Islet of Langerhans (tissue), 1 donor: ENCODE data around the gene PRDM16.
"Not testable (repeated sequence)": the region's sequence is repeated elsewhere in the genome, so short reads cannot be mapped to it uniquely, and the experiment has no call there.

ENCODE experiments used
- FAIRE-seq: peaks from one replicate; lab custom pipeline; 2011; peaks lifted over from hg19 to GRCh38; lab: Jason Lieb, UNC

PRDM16 gene

DNA sequence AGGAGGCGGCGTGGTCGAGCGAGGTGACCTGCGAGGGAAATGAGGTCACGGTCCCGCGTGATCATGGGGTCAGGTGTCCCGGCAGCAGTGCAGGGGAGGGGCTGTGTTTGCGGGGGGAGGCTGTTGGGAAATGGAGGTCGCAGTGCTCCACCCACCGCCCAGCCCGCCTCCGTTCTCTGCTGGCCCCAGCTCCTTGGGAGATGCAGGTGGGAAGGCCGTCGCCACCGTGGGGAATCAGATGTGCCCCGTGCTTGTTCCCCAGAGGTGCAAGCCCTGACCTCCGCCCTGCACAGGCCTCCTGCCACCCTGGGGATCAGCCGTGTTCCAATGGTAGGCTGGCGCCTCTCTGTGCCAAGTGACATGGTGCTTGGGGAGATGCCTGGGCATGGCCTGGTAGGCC, 95.7 kb downstream of the PRDM16 start:
- no peak for FAIRE-seq

DNA sequence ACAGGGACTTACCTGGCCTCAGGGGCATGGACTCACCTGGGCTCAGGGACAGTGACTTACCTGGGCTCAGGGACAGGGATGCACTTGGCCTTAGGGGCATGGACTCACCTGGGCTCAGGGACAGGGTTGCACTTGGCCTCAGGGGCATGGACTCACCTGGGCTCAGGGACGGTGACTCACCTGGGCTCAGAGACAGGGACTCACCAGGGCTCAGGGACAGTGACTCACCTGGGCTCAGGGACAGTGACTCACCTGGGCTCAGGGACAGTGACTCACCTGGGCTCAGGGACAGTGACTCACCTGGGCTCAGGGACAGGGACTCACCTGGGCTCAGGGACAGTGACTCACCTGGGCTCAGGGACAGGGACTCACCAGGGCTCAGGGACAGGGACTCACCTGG, 96.2 kb downstream of the PRDM16 start:
- FAIRE-seq: not testable (repeated sequence)

DNA sequence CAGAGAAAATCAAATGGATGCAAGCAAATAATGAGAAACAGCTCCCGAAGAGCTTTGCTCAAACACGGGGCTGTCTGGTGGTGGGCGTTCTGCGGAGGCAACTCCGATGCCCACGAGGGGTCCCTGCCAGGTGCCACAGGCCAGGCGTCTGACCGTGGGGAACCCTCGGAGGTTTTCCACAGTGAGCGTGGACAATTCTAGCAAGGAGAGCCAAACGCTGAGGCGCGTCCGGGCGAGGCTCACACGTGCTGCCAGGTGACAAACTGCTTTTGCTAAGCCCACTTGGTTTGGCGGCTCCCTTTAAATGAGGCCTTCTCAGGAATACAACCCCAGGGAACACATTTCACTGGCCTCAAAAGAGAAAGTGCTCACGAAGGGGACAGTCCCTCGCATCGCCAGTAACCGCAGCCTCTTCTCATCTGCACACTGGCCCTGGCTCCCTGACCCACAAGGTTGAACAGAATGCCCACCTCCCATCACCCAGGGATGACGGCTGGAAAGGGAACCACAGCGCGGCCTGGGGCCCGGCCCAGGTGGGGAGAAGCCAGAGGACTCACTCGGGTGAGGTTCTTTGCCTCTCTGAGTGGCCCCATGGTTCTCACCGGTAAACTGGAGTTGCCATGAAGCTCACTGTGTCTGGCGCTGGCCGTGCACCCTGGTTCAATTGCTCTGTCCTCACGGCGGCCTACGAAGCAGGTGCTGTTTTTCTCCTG, 97.4 kb downstream of the PRDM16 start:
- FAIRE-seq: no peak

DNA sequence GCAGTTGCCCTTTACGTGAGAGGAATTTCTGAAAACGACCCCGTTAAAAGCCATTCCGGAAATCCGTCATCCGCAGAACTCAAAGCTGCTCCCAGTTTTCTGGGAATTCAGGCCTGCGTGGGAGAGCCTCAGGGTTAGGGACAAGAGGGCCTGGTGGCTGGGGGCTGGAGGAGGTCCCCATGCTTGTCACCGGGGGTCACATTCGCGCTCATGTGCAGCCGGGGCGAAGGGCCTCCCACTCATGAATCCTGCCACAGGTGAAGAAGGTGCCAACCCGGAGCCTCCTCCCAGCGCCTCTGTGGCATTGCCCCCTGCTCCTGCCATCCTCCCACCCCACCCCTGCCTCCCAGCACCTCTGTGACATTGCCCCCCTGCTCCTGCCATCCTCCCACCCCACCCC, 98.3 kb downstream of the PRDM16 start:
- FAIRE-seq: no peak

DNA sequence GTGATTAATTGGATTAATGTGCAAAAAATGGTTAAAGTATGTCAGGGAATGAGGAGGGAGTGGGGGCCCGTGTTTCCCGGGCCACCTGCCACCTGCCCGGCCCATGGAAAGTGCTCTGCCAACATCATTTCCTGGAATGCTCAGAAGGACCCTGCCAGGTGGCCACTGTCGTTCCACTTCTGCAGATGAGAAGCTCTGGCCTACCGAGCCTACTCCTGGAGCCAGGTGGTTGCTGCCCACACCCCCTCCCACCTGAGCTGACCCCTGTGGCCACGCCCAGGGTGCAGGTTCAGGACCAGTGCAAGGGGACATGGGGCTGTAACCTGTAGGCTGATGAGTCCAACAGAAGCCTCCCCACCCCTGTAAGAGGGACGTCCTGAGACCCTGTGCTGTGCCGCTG, 99.7 kb downstream of the PRDM16 start:
- no peak for FAIRE-seq

DNA sequence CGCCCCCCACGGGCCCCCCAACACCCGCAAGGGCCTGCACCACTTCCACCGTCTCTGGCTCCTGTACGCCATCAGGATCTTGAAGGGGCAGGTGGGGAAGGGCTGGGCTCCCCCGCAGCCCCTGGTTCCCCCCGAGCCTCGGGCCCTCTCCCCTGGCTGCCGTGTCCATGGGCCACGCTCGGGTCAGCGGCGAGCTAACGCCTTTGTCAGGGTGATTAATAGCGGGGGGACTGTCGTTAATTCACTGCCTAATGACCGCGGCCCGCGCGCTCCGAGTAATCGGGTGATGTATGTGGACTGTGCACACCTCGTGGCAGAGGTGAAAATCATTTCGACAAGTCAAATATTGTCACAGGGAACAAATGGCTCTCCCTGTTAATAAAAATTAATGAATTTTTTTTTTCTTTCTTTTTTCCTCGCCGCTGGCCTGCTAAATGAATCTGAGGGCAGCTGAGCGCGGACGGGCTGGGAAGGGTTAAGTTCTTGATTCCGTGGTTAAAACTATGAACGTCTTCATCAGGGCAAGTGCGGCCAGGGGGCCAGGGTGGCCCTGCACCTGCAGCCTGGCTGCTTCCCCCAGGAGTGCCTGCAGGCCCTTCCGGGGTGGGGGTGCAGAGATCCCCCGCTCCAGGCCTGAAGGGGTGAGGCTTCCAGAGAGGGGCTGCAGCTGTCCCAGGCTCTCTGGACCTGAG, 100.8 kb downstream of the PRDM16 start:
- no peak for FAIRE-seq

DNA sequence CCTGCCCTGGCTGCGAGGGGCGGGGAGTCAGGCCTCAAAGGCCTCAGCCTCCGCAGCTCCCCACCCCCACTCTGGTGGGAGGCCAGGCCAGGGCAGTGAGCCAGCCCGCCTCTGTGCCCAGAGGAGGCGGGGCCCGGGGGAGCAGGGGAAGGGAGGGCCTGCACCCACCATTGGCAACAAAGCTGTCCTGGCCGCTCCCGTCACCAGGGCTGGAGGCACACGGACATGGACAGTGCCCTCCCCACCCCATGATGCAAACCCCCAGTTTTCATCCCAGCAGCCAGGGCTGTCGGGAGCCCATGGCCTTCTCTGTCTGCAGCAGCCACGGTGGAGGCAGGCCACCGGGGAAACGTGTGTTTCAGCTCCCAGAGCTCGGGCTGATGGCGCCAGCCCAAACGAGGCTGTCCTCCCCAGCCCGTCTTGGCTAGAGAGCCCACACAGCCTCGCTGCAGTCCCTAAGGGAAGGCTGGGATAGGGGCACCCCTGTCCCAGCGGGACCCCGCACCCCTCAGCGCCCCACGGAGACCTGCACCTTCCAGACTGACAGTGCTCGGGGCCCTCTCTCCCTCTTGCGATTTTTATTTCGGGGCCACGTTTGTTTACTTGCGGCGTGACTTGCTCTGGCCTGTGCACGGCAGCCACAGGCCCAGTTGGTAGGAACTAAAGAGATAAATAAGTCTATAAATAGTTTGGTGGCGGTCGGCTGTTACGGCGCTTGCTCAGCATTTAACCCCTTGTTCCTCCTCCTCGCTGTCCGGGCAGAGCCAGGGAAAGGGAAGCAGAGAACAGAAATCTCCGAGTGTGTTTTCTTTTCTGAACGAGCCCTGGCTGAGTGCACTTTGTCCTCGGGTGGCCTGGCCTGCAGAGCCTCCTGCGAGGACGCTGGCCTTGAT, 101.8 kb downstream of the PRDM16 start:
- FAIRE-seq: peak; percentile 62

DNA sequence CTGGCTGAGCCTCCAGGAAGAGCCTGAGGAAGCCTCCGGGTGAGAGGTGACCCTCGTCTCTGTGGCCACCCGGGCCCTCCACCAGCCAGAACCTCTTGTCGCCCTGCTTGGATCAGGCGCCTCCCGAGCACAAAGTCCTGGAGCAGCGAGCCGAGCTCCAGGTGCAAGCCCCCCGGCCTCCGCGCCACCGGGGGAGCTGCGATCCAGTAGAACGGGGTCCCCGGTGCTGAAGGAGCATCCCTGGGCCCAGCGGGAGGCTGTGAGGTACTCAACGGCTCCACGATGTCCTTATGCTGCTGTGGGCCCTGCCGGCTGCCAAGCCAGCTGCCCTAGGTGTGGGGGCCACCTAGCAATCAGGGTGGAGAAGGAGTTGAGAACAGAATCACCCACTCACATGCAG, 102.8 kb downstream of the PRDM16 start:
- FAIRE-seq: no peak

DNA sequence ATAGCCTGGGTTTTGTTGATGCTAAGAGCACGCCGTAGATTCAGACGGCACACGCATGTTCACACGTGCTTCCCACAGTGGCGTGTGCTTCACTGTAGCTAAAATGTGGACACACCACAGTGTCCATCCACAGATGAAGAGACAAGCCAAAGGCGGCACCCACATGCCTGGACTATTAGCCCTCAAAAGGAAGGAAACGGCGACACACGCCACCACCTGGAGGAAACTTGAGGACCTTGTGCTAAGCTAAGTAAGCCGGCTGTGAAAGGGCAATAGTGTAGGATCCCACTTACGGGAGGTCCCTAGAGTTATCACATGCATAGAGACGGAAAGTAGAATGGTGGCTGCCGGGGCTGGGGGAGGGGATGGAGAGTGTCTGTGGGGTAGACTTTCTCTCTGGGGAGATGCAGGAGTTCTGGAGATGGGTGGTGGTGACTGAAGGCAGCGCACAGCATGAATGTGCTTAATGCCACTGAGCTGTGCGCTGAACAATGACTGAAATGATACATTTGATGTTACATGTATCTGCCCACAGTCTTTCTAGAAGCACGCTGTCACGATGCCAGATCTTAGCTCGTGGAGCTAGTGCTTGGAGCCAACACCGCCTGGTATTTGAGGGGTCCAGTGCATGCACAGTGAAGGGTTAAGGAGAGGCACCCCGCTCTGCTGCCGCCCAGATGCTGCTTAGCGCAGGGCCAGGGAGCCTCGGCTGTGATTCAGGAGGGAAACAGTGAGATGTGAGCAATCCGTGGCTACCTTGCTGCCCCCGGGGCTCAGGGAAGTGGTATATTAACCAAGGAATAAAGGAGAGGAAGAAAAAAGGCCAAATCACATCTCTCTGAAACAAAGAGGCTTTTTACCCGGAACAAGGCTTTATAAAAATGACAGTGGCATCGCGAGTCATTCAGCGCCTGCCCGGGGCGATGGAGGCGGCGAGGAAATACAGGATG, 103.7 kb downstream of the PRDM16 start:
- no peak for FAIRE-seq

DNA sequence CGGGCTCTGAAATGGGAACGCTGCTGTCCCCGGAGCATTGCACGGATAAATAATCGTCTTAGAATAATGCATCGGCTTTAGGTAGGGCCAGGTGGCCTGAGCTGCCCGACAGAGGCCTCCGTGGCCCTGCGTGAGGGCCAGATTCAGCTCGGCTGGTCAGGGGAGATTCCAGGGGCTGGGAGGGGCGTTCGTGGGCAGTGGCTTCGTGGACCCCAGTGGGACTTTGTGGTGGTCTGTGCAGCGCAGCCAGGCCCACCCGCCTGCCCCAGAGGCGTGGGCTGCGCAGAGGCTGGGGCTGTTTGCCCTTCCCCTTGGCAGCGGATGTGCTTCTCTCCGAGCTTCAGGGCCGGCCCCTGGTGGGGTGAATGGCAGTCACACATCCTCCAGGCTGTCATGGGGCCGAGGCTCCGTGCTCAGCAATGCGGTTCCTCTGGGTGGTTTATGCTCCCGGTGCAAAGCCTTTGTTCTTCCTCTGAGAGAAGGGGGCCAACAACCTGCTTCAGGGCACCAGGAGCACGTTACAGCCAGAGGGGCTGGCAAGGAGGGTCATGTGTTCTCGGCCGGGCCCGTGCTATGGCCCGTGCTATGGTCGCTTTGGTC, 104.5 kb downstream of the PRDM16 start:
- FAIRE-seq: no peak

DNA sequence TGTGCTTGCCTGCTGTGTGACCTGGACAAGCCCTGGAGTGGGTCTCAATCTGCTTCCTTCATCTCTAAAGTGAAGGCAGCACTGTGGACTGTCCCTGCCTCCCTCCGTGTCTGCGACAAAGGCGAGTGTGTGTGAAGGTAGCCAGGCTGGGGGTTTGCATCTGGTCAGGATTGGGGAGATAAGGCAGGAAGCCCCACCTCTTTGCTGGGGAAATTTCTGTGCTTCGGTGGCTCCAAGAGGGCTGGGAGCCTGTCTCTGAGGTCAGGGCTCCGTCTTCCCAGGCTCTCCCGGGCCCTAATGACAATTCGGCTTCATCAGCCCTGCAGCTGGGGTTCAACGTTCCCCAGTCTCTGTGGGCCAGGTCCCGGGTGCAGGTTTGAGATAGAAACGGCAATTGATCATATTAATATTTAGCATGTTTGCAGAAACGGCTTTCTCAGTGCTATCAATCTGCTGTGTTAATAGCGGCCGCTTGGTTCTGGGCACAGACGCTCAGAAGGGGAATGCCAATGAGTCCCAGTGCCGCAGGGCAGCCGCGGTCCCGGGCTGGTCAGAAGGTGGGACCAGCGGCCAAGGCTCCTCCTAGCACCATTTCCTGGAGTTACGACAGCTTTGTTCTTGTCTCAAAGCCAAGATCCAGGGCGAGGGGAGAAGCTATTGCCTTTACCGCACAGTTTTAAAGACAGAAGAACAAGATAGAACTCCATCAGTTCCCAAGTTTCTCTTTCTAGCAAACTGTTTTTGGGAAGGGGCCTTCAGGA, 105.7 kb downstream of the PRDM16 start:
- FAIRE-seq: no peak

DNA sequence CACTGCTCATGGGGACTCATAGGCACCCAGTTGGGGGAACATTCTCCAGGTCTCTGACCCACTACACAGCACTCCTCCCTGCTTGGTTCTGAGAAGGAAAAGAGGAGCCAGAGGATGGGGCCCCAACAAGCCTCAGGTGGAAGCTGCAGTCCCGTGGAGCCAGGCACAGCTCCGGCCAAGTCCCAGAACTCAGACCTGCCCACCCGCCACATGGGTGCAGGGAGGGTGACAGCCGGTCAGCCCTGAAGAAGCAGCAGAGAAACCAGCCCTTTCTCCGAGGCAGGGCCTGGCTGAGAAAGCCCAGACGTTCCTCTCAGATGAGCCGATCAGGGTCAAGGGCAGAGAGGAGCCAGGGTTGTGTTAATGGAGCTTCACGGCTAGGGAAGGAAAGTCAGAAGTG, 106.5 kb downstream of the PRDM16 start:
- FAIRE-seq: no peak

DNA sequence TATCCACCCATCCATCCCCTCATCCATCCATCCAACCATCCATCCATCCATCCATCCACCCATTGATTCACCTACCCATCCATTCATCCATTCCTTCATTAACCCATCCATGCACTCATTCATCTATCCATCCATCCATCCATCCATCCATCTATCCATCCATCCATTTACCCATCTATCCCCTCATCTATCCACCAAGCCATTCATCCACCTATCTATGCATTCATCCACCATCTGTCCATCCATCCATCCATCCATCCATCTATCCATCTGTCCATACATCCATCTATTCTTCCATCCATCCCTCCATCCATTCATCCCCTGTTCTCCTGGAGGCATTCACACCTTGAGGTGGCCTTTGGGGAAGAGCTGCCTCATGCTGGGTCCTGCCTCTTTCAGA, 107.0 kb downstream of the PRDM16 start:
- no peak for FAIRE-seq

DNA sequence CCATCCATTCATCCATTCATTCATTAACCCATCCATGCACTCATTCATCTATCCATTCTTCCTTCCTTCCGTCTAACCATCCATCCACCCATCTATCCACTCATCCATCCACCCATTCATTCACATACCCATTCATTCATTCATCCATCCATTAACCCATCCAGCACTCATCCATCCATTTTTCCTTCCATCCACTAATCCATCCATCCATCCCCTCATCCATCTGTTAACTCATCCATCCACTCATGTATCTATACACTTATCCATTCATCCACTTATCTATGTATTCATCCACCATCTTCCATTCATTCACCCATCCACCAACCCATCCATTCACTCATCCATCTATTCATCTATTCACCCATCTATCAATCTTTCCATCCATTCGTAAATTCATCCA, 107.8 kb downstream of the PRDM16 start:
- no peak for FAIRE-seq

DNA sequence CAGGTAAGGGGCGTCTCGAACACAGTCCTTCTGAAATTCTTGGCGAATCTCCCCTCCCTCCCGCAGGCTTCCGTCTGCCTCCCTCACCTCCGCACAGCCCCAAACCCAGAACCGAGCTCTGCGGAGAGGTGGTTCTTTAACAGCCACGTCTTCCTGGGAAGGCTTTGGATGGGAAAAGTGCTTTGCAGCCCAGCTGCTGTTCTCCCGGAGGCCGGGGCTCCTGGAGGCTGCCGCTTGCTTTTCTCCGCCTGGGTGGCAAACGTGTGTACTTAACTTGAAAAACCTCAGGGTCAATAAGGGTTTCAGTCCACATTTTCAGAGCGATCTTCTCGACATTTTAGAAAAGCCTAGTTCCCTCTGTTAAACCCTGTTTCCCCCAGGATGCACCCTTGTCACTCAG, 109.3 kb downstream of the PRDM16 start:
- no peak for FAIRE-seq

DNA sequence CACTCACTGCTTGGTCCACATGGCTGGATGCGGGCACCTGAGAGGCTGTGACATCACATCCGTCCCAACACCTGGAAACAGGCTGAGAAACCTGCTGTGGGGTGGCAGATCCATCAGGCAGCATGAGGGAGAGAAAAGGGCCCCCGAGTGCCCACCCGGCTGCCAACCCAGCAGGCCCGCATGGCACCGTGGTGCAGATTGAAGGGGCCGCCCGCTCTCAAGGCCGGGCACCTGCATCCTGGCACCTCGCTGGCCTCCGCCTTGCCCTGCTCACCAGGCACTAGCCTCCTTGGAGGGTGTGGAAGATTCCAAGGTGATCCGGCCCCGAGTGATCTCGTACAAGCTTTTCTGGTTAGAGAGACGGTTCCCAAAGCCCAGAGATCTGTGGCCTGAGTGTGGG, 110.5 kb downstream of the PRDM16 start:
- no peak for FAIRE-seq

DNA sequence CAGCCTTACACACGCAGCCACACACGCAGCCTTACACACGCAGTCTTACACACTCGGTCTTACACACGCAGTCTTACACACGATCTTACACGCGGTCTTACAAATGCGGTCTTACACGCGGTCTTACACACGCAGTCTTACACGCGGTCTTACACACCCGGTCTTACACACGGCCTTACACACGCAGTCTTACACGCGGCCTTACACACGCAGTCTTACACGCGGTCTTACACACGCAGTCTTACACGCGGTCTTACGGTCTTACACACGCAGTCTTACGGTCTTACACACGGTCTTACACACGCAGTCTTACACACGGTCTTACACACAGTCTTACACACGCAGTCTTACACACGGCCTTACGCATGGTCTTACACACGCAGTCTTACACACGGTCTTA, 111.9 kb downstream of the PRDM16 start:
- no peak for FAIRE-seq

DNA sequence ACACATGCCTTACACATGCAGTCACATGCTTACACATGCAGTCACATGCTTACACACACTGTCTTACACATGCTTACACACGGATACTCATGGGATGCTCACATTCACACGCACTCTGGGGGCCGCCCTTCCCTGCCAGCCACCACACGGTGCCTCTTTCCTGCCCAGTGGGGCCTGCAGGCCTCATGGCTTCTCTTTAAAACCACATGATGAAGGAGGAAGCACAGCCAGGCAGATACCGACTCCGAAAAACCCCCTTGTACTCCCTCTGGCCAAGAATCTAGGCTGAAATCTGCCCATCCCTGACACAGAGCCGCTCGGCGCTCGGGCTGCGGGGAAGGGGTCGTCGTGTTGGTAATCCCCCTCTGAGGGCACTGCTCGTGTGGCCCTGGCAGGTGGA, 113.0 kb downstream of the PRDM16 start:
- no peak for FAIRE-seq

DNA sequence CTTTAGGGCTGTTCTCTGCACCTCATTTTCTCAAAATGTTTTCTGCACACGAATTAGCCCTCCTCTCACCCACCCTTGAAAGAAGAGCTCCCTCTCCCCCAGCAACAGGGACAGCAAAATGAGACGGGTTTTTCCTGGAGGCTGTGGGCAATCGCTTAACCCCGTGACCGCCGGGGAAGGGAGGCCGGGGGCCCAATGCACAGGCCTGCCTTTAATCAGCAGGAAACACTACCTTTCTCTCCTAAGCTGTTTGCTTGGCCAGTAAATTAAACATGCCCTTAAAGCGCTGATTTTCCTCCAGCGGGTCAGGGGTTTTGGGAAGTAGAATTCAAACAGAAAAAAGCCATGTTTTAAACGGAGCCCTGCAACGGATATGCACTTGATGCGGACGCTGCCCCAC, 114.4 kb downstream of the PRDM16 start:
- no peak for FAIRE-seq

DNA sequence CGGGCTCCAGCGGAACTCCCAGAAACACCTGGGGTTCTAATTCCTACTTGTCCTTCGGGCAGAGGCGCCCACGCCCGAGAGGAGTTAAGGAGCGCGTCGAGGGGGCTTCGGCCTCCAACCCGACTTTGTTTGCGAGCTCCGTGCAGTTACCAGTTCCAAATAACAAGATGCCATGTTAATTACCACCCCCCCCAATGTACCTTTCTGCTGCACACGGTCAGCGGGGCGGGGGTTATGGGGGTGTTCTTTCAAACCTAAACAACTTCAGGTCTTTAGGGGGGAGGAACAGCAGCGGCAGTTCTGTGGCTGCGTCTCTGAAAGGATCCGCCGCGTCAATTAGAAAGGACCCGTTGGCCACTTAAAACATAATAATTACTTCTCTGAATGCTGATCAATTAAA, 114.8 kb downstream of the PRDM16 start:
- FAIRE-seq: no peak

DNA sequence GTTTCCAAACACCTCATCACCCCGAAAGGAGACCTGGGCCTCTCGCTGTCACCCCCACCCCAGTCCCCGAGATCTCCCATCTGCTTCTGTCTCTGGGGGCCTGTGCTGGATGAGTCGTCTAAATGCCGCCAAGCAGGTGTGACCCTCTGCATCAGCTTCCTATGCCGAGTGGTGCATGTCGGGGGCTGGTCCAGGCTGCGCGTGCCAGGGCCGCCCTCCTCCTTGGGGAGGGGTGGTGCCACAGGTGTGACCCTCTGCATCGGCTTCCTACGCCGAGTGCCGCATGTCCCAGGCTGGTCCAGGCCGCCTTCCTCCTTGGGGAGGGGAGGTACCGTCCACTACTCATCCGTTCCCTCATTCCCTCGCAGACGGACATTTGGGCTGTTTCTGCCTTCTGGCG, 115.7 kb downstream of the PRDM16 start:
- FAIRE-seq: no peak
